Keratinocyte (primary cell): Measurements from ENCODE around the gene HDAC7. TPM values are rescaled to one million over a fixed set of nuclear protein-coding genes. Genes with fewer than 3 reads are reported as not detected.

Experiments used
- DNase-seq: peaks from one replicate; pipeline ENCODE4 v3.0.0-alpha.2; 2011; ENCODE audit warnings: low read depth, missing footprints, low spot score
- FAIRE-seq: peaks from 2 replicates; lab custom pipeline; 2011; peaks lifted over from hg19 to GRCh38; lab: Jason Lieb, UNC
- H2AFZ ChIP-seq: 2 replicates; pipeline ENCODE4 v1.6.0; 2012; ENCODE audit warnings: low read length, control low read depth, inconsistent platforms; ENCODE audit not compliant: control insufficient read depth
- H3K27ac ChIP-seq: 2 replicates; pipeline ENCODE4 v1.5.1; 2011; ENCODE audit warnings: low read length; ENCODE audit not compliant: control insufficient read depth, insufficient read depth
- H3K27me3 ChIP-seq: 3 replicates; pipeline ENCODE4 v1.6.0; 2011; ENCODE audit warnings: low read length; ENCODE audit not compliant: control insufficient read depth, insufficient read depth; ENCODE audit errors: extremely low read depth
- H3K36me3 ChIP-seq, 2 experiments: 2 replicates in 1 of 2; 3 replicates in 1 of 2; pipeline ENCODE4 v1.5.1; 2011; ENCODE audit warnings: low read length in 2 of 2, mild to moderate bottlenecking in 1 of 2; ENCODE audit not compliant: control insufficient read depth in 2 of 2, insufficient read depth in 2 of 2; ENCODE audit errors: extremely low read depth in 1 of 2
- H3K4me1 ChIP-seq: 3 replicates; pipeline ENCODE4 v1.5.1; 2011; ENCODE audit warnings: low read length; ENCODE audit not compliant: control insufficient read depth, insufficient read depth; ENCODE audit errors: extremely low read depth
- H3K4me2 ChIP-seq: 3 replicates; pipeline ENCODE4 v1.6.0; 2011; ENCODE audit warnings: low read depth, low read length; ENCODE audit not compliant: control insufficient read depth, insufficient read depth; ENCODE audit errors: extremely low read depth
- H3K4me3 ChIP-seq, 3 experiments: fragments of 200-600 bp in 1 of 3; sonication (generic) in 1 of 3; 2 replicates in 2 of 3; 3 replicates in 1 of 3; pipeline ENCODE4 v1.5.1; 2011 to 2016; ENCODE audit warnings: low read length in 3 of 3, mild to moderate bottlenecking in 3 of 3, control low read depth in 2 of 3, inconsistent platforms in 1 of 3, low read depth in 1 of 3, mixed read lengths in 1 of 3, mixed run types in 1 of 3, moderate library complexity in 1 of 3; ENCODE audit not compliant: control insufficient read depth in 2 of 3, insufficient read depth in 2 of 3; ENCODE audit errors: extremely low read depth in 1 of 3
- H3K79me2 ChIP-seq: 2 replicates; pipeline ENCODE4 v1.6.0; 2012; ENCODE audit warnings: low read length; ENCODE audit not compliant: control insufficient read depth, insufficient read depth
- H3K9ac ChIP-seq: 3 replicates; pipeline ENCODE4 v1.6.0; 2011; ENCODE audit warnings: low read length; ENCODE audit not compliant: control insufficient read depth, insufficient read depth; ENCODE audit errors: extremely low read depth
- H3K9me1 ChIP-seq: 3 replicates; pipeline ENCODE4 v1.6.0; 2011; ENCODE audit warnings: low read length; ENCODE audit not compliant: control insufficient read depth, insufficient read depth; ENCODE audit errors: extremely low read depth
- H3K9me3 ChIP-seq: 2 replicates; pipeline ENCODE4 v1.5.1; 2012; ENCODE audit warnings: low read depth, low read length; ENCODE audit not compliant: control insufficient read depth
- H4K20me1 ChIP-seq: 3 replicates; pipeline ENCODE4 v1.6.0; 2011; ENCODE audit warnings: low read length; ENCODE audit not compliant: control insufficient read depth, insufficient read depth; ENCODE audit errors: extremely low read depth
- CTCF ChIP-seq, 3 experiments: IDR thresholded peaks in 1 of 3; conservative IDR thresholded peaks in 1 of 3; optimal IDR thresholded peaks in 1 of 3; 2 replicates in 2 of 3; 3 replicates in 1 of 3; pipeline versions ENCODE3 to v1.5.1; 2011; ENCODE audit warnings: low read length in 3 of 3, mild to moderate bottlenecking in 3 of 3, moderate library complexity in 2 of 3, control low read depth in 1 of 3, inconsistent platforms in 1 of 3; ENCODE audit not compliant: insufficient read depth in 2 of 3; ENCODE audit errors: extremely low read depth in 1 of 3
- EZH2 ChIP-seq: IDR thresholded peaks from one replicate; pipeline ENCODE4 v1.6.1; 2012; ENCODE audit warnings: inconsistent platforms, mild to moderate bottlenecking, low read length, moderate library complexity
- dilution Hi-C: fragments of 300-500 bp; cut with MboI; formaldehyde crosslinking; loops from one replicate; pipeline ENCODE4 v1.7.0; 2020; ENCODE audit warnings: low sequenced_read_pairs; ENCODE audit not compliant: extremely low pct_ligation_motif_present
- polyA plus RNA-seq, 5 experiments: library from polyadenylated mRNA; depleted of rRNA in 3 of 5; stranded (reverse) in 3 of 5; stranded (forward) in 1 of 5; unstranded in 1 of 5; fragments of >200 nt; gene quantifications; 1 replicate in 1 of 5; 2 replicates in 3 of 5; 3 replicates in 1 of 5; pipeline versions ENCODE4 v1.2.1 to v1.2.3, GENCODE V29; 2011 to 2012; ENCODE audit warnings: missing spikeins in 2 of 5, low read depth in 1 of 5, low replicate concordance in 1 of 5

HDAC7 gene
- polyA plus RNA-seq, 1 donor (not counting 4 experiments of a cell fraction or from before 2014, with no cell fraction given) = 17.0 TPM

- Histone ChIP-seq H2AFZ (no peak overlapping the region), H3K9me1 (peaks cover 4% of the 10 kb centered on the region), H3K36me3 (peaks cover 3 to 4% of the 10 kb centered on the region in 2 experiments), H3K4me2 (peak overlapping the region; percentile 80), H3K79me2 (no peaks in the 10 kb centered on the region), H4K20me1 (no peaks in the 10 kb centered on the region), H3K27ac (peak overlapping the region; percentile 93), H3K9me3 (no peaks in the 10 kb centered on the region), H3K9ac (peak overlapping the region; percentile 71), H3K4me3 (peak overlapping the region in 2 of 3 experiments; percentile 18 to 21), H3K27me3 (no peaks in the 10 kb centered on the region), H3K4me1 (peaks cover 66% of the 10 kb centered on the region)
- no peak for DNase-seq
- no peak for TF ChIP-seq CTCF (optimal IDR thresholded peaks at IDR 0.05 in 1 of 3, IDR thresholded peaks at IDR 0.05 in 1 of 3, conservative IDR thresholded peaks at IDR 0.05 in 1 of 3; ENCODE audit: extremely low read depth in 1 of 3, insufficient read depth in 2 of 3, low read length in 3 of 3)
- TF ChIP-seq EZH2 = no peak
- dilution Hi-C loops = no loop called here
- peak; percentile 82 for FAIRE-seq
Observed at GRCh38 chr12:47754126-47754525, 65.6 kb downstream of the HDAC7 start.

- Histone ChIP-seq H4K20me1 (no peaks in the 10 kb centered on the region), H3K79me2 (no peaks in the 10 kb centered on the region), H2AFZ (peak overlapping the region; percentile 21), H3K9me3 (no peaks in the 10 kb centered on the region), H3K27me3 (no peaks in the 10 kb centered on the region), H3K27ac (peak overlapping the region; percentile 93), H3K36me3 (peaks cover 5 to 10% of the 10 kb centered on the region in 2 experiments), H3K4me3 (peak overlapping the region in 2 of 3 experiments; percentile 23 to 31), H3K9ac (peak overlapping the region; percentile 71), H3K9me1 (peaks cover 4% of the 10 kb centered on the region), H3K4me1 (peaks cover 67% of the 10 kb centered on the region), H3K4me2 (peak overlapping the region; percentile 80)
- FAIRE-seq (no peak), DNase-seq (no peak)
- TF ChIP-seq EZH2 (no peak), CTCF (optimal IDR thresholded peaks at IDR 0.05 in 1 of 3, IDR thresholded peaks at IDR 0.05 in 1 of 3, conservative IDR thresholded peaks at IDR 0.05 in 1 of 3; ENCODE audit: extremely low read depth in 1 of 3, insufficient read depth in 2 of 3, low read length in 3 of 3) (no peak)
- dilution Hi-C loops = no loop called here
Observed at GRCh38 chr12:47753021-47754001, 66.4 kb downstream of the HDAC7 start.
